Body of pancreas (tissue), 4 donors: Measurements from ENCODE around the gene POC1A.

ENCODE experiments used
- CTCF ChIP-seq, 7 experiments: fragments of 450-650 bp in 4 of 7; fragments of 200-600 bp in 3 of 7; sonication (generic) in 3 of 7; IDR thresholded peaks; one replicate each; pipeline ENCODE4 v1.5.1; 2016 to 2019; ENCODE audit warnings: antibody characterized with exemption in 7 of 7
- POLR2A ChIP-seq, 3 donors: fragments of 450-650 bp; IDR thresholded peaks; one replicate each; pipeline ENCODE4 v1.6.1; 2016; ENCODE audit warnings: antibody characterized with exemption in 3 of 3, mild to moderate bottlenecking in 2 of 3

DNA sequence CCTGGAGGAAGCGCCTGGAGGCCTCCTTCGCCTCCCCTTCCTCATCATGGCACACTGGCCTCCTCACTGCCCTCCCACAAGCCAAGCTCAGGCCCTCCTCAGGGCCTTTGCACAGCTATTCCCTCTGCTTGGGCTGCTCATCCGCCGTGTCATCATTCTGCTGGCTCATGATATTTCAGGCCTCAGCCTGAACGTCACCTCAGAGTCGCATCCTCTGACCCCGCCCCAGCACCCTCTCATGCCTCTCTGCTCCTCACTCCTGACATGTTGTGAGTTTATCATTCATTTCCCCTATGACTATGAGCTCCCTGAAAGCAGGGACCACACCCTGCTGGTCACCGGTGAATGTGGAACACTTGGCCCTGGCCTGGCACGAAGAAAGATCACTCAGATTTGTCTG lies 20.7 kb upstream of the POC1A start:
- TF ChIP-seq POLR2A (IDR thresholded peaks at IDR 0.05) (no peak), CTCF (IDR thresholded peaks at IDR 0.05) (no peak)
